Large intestine (tissue), 3 donors: ENCODE data around the gene EML3. TPM values are rescaled to one million over a fixed set of nuclear protein-coding genes. Genes with fewer than 3 reads are reported as not detected.
A peak's percentile ranks its signal among the peaks of the same experiment; 100 is the strongest.

Experiments
- DNase-seq, 2 donors: peaks; one replicate each; pipeline versions ENCODE4 v3.0.0 to v3.0.0-alpha.2; 2013
- H3K27ac ChIP-seq: one replicate; pipeline ENCODE4 v1.5.1; 2013; ENCODE audit warnings: low read length
- H3K27me3 ChIP-seq: 2 replicates; pipeline ENCODE4 v1.6.1; 2013; ENCODE audit warnings: low read length; ENCODE audit not compliant: control insufficient read depth, insufficient read depth
- H3K36me3 ChIP-seq: 2 replicates; pipeline ENCODE4 v1.6.1; 2013; ENCODE audit warnings: low read length; ENCODE audit not compliant: control insufficient read depth, insufficient read depth
- H3K4me1 ChIP-seq: one replicate; pipeline ENCODE4 v1.6.1; 2013; ENCODE audit warnings: low read length; ENCODE audit not compliant: control insufficient read depth, insufficient read depth
- H3K4me3 ChIP-seq: one replicate; pipeline ENCODE4 v1.5.1; 2013; ENCODE audit warnings: low read length
- H3K9me3 ChIP-seq: one replicate; pipeline ENCODE4 v1.6.1; 2013; ENCODE audit warnings: mild to moderate bottlenecking, low read depth, low read length, moderate library complexity; ENCODE audit not compliant: control insufficient read depth
- WGBS: methylation state at CpG from one replicate; pipeline ENCODE4 v1.1.5; 2013; ENCODE audit warnings: low lambda C conversion rate; ENCODE audit not compliant: insufficient coverage; 5-methylcytosine and 5-hydroxymethylcytosine counted together
- polyA plus RNA-seq: library from polyadenylated mRNA; unstranded; fragments of 120-200 nt; gene quantifications from one replicate; pipeline ENCODE4 v1.2.1, GENCODE V29; 2013

The EML3 gene
- polyA plus RNA-seq, 1 donor: 25.3 TPM

GRCh38 chr11:62648185-62648966 lies 35.8 kb upstream of the EML3 start:
- no CpG with 5 or more reads among the region's 24 CpGs for WGBS
- Histone ChIP-seq H3K27me3 (no peaks in the 10 kb centered on the region), H3K9me3 (peaks cover 3% of the 10 kb centered on the region), H3K36me3 (peaks cover 38% of the 10 kb centered on the region), H3K27ac (no peak overlapping the region), H3K4me3 (no peak overlapping the region), H3K4me1 (peaks cover 16% of the 10 kb centered on the region)
- DNase-seq: no peak

- Histone ChIP-seq H3K36me3 (peaks cover 41% of the 10 kb centered on the region), H3K9me3 (peaks cover 3% of the 10 kb centered on the region), H3K4me3 (no peak overlapping the region), H3K27ac (no peak overlapping the region), H3K27me3 (no peaks in the 10 kb centered on the region), H3K4me1 (peaks cover 16% of the 10 kb centered on the region)
- WGBS: no CpG with 5 or more reads among the region's 6 CpGs
- no peak for DNase-seq
Measured at GRCh38 chr11:62647609-62648005, 35.0 kb upstream of the EML3 start.

- peaks cover 13% of the 10 kb centered on the region for H3K4me1 ChIP-seq
- H3K9me3 ChIP-seq: peaks cover 3% of the 10 kb centered on the region
- DNase-seq: no peak
- H3K27me3 ChIP-seq: no peaks in the 10 kb centered on the region
- no CpG with 5 or more reads among the region's 32 CpGs for WGBS
- H3K4me3 ChIP-seq: no peak overlapping the region
- H3K27ac ChIP-seq: peak overlapping the region; percentile 64
- peaks cover 43% of the 10 kb centered on the region for H3K36me3 ChIP-seq
Measured at GRCh38 chr11:62646825-62647608, 34.4 kb upstream of the EML3 start.

- no CpG with 5 or more reads among the region's 73 CpGs for WGBS
- Histone ChIP-seq H3K27me3 (no peaks in the 10 kb centered on the region), H3K4me1 (peaks cover 12% of the 10 kb centered on the region), H3K27ac (peak within 1 kb of the TSS; percentile 94), H3K36me3 (peaks cover 43% of the 10 kb centered on the region), H3K4me3 (peak within 1 kb of the TSS; percentile 94), H3K9me3 (peaks cover 3% of the 10 kb centered on the region)
- peak; percentile 98 to 99 for DNase-seq
Measured at GRCh38 chr11:62645946-62646824, 33.6 kb upstream of the EML3 start, which contains the start of gene GANAB. Gene GANAB, minus strand, starts transcription at chr11:62646613. Its CDS starts 14 bp downstream, at chr11:62646599.

- no CpG with 5 or more reads among the region's 11 CpGs for WGBS
- Histone ChIP-seq H3K4me1 (peaks cover 15% of the 10 kb centered on the region), H3K9me3 (peaks cover 3% of the 10 kb centered on the region), H3K36me3 (peaks cover 43% of the 10 kb centered on the region), H3K4me3 (peak overlapping the region; percentile 94), H3K27me3 (no peaks in the 10 kb centered on the region), H3K27ac (peak overlapping the region; percentile 94)
- DNase-seq: no peak
Measured at GRCh38 chr11:62645671-62645945, 33.0 kb upstream of the EML3 start.

- H3K4me1 ChIP-seq: peaks cover 15% of the 10 kb centered on the region
- peaks cover 42% of the 10 kb centered on the region for H3K36me3 ChIP-seq
- no peak overlapping the region for H3K4me3 ChIP-seq
- no peaks in the 10 kb centered on the region for H3K27me3 ChIP-seq
- DNase-seq: no peak
- no CpG with 5 or more reads among the region's 8 CpGs for WGBS
- peaks cover 3% of the 10 kb centered on the region for H3K9me3 ChIP-seq
- no peak overlapping the region for H3K27ac ChIP-seq
Measured at GRCh38 chr11:62644220-62644619, 31.6 kb upstream of the EML3 start.

- no peak overlapping the region for H3K4me3 ChIP-seq
- H3K4me1 ChIP-seq: no peaks in the 10 kb centered on the region
- no CpG with 5 or more reads among the region's 6 CpGs for WGBS
- no peaks in the 10 kb centered on the region for H3K9me3 ChIP-seq
- no peak for DNase-seq
- peaks cover 88% of the 10 kb centered on the region for H3K36me3 ChIP-seq
- H3K27me3 ChIP-seq: no peaks in the 10 kb centered on the region
- no peak overlapping the region for H3K27ac ChIP-seq
Measured at GRCh38 chr11:62632492-62632891, 19.9 kb upstream of the EML3 start.

- WGBS: no CpG with 5 or more reads among the region's 3 CpGs
- Histone ChIP-seq H3K27me3 (no peaks in the 10 kb centered on the region), H3K9me3 (no peaks in the 10 kb centered on the region), H3K4me3 (no peak overlapping the region), H3K4me1 (no peaks in the 10 kb centered on the region), H3K27ac (no peak overlapping the region), H3K36me3 (peaks cover 74% of the 10 kb centered on the region)
- DNase-seq: no peak
Measured at GRCh38 chr11:62627713-62628112, 15.1 kb upstream of the EML3 start.

GRCh38 chr11:62622476-62623089 lies 10.0 kb upstream of the EML3 start:
- Histone ChIP-seq H3K4me1 (peaks cover 10% of the 10 kb centered on the region), H3K4me3 (peak overlapping the region; percentile 93), H3K27ac (peak overlapping the region; percentile 82), H3K27me3 (no peaks in the 10 kb centered on the region), H3K36me3 (peaks cover 25% of the 10 kb centered on the region), H3K9me3 (no peaks in the 10 kb centered on the region)
- no peak for DNase-seq
- 80% methylated on average over 2 of the region's 7 CpGs for WGBS
